ENCODE results near the gene TTC4. TPM values are rescaled to one million over a fixed set of nuclear protein-coding genes. Genes with fewer than 3 reads are reported as not detected.

Gene TTC4
- 18.8 TPM for total RNA-seq

- H3K4me1 ChIP-seq (ENCODE audit: control insufficient read depth in 3 of 3, insufficient read depth in 3 of 3, low read length in 3 of 3) = peaks cover 16 to 19% (median 16%) of the 10 kb centered on the region in 3 donors
- H3K27ac ChIP-seq (ENCODE audit: low read depth, low read length) = peak within 1 kb of the TSS; percentile 84
- peak within 1 kb of the TSS; percentile 91 to 94 (median 92) for H3K9ac ChIP-seq (ENCODE audit: low read depth in 1 of 3, low read length in 3 of 3)
- H3K4me3 ChIP-seq (ENCODE audit: low read length in 3 of 3) = peak within 1 kb of the TSS; percentile 91 to 99 (median 95)
- no peaks in the 10 kb centered on the region for H3K27me3 ChIP-seq (ENCODE audit: control insufficient read depth in 3 of 3, insufficient read depth in 3 of 3, low read length in 3 of 3)
- H3K9me3 ChIP-seq (ENCODE audit: control insufficient read depth in 3 of 3, low read length in 3 of 3) = no peaks in the 10 kb centered on the region
- peaks cover 9 to 28% (median 10%) of the 10 kb centered on the region in 3 donors for H3K36me3 ChIP-seq (ENCODE audit: control insufficient read depth in 3 of 3, insufficient read depth in 3 of 3, low read length in 3 of 3)
These were observed at the start of gene TTC4 for GRCh38 chr1:54715493-54716298. Gene TTC4, plus strand, starts transcription at chr1:54715861. Its CDS starts 48 bp downstream, at chr1:54715909.

- Histone ChIP-seq H3K4me1 (ENCODE audit: control insufficient read depth in 3 of 3, insufficient read depth in 3 of 3, low read length in 3 of 3) (no peaks in the 10 kb centered on the region), H3K27ac (ENCODE audit: low read depth, low read length) (no peak overlapping the region), H3K27me3 (ENCODE audit: control insufficient read depth in 3 of 3, insufficient read depth in 3 of 3, low read length in 3 of 3) (no peaks in the 10 kb centered on the region), H3K9me3 (ENCODE audit: control insufficient read depth in 3 of 3, low read length in 3 of 3) (no peaks in the 10 kb centered on the region), H3K4me3 (ENCODE audit: low read length in 3 of 3) (no peak overlapping the region), H3K9ac (ENCODE audit: low read depth in 1 of 3, low read length in 3 of 3) (no peak overlapping the region), H3K36me3 (ENCODE audit: control insufficient read depth in 3 of 3, insufficient read depth in 3 of 3, low read length in 3 of 3) (peaks cover 0 to 21% (median 9%) of the 10 kb centered on the region in 3 donors)
These were observed 49.3 kb upstream of the TTC4 start for GRCh38 chr1:54666333-54666732.

- Histone ChIP-seq H3K9ac (ENCODE audit: low read depth in 1 of 3, low read length in 3 of 3) (no peak overlapping the region), H3K27me3 (ENCODE audit: control insufficient read depth in 3 of 3, insufficient read depth in 3 of 3, low read length in 3 of 3) (no peaks in the 10 kb centered on the region), H3K4me3 (ENCODE audit: low read length in 3 of 3) (no peak overlapping the region), H3K4me1 (ENCODE audit: control insufficient read depth in 3 of 3, insufficient read depth in 3 of 3, low read length in 3 of 3) (no peaks in the 10 kb centered on the region), H3K36me3 (ENCODE audit: control insufficient read depth in 3 of 3, insufficient read depth in 3 of 3, low read length in 3 of 3) (peaks cover 0 to 22% (median 9%) of the 10 kb centered on the region in 3 donors), H3K9me3 (ENCODE audit: control insufficient read depth in 3 of 3, low read length in 3 of 3) (no peaks in the 10 kb centered on the region), H3K27ac (ENCODE audit: low read depth, low read length) (no peak overlapping the region)
These were observed 47.9 kb upstream of the TTC4 start for GRCh38 chr1:54667797-54668196.

GRCh38 chr1:54668567-54668966 is 47.1 kb upstream of the TTC4 start:
- Histone ChIP-seq H3K27me3 (ENCODE audit: control insufficient read depth in 3 of 3, insufficient read depth in 3 of 3, low read length in 3 of 3) (no peaks in the 10 kb centered on the region), H3K27ac (ENCODE audit: low read depth, low read length) (no peak overlapping the region), H3K36me3 (ENCODE audit: control insufficient read depth in 3 of 3, insufficient read depth in 3 of 3, low read length in 3 of 3) (peaks cover 0 to 28% (median 9%) of the 10 kb centered on the region in 3 donors), H3K9me3 (ENCODE audit: control insufficient read depth in 3 of 3, low read length in 3 of 3) (no peaks in the 10 kb centered on the region), H3K4me1 (ENCODE audit: control insufficient read depth in 3 of 3, insufficient read depth in 3 of 3, low read length in 3 of 3) (no peaks in the 10 kb centered on the region), H3K9ac (ENCODE audit: low read depth in 1 of 3, low read length in 3 of 3) (no peak overlapping the region), H3K4me3 (ENCODE audit: low read length in 3 of 3) (no peak overlapping the region)

GRCh38 chr1:54671985-54672608 is 43.6 kb upstream of the TTC4 start:
- Histone ChIP-seq H3K27ac (ENCODE audit: low read depth, low read length) (no peak overlapping the region), H3K4me3 (ENCODE audit: low read length in 3 of 3) (no peak overlapping the region), H3K36me3 (ENCODE audit: control insufficient read depth in 3 of 3, insufficient read depth in 3 of 3, low read length in 3 of 3) (peaks cover 4 to 15% (median 8%) of the 10 kb centered on the region in 3 donors), H3K4me1 (ENCODE audit: control insufficient read depth in 3 of 3, insufficient read depth in 3 of 3, low read length in 3 of 3) (no peaks in the 10 kb centered on the region), H3K9ac (ENCODE audit: low read depth in 1 of 3, low read length in 3 of 3) (no peak overlapping the region), H3K27me3 (ENCODE audit: control insufficient read depth in 3 of 3, insufficient read depth in 3 of 3, low read length in 3 of 3) (no peaks in the 10 kb centered on the region), H3K9me3 (ENCODE audit: control insufficient read depth in 3 of 3, low read length in 3 of 3) (no peaks in the 10 kb centered on the region)

- H3K27ac ChIP-seq (ENCODE audit: low read depth, low read length) = no peak overlapping the region
- H3K4me1 ChIP-seq (ENCODE audit: control insufficient read depth in 3 of 3, insufficient read depth in 3 of 3, low read length in 3 of 3) = no peaks in the 10 kb centered on the region
- H3K27me3 ChIP-seq (ENCODE audit: control insufficient read depth in 3 of 3, insufficient read depth in 3 of 3, low read length in 3 of 3) = no peaks in the 10 kb centered on the region
- H3K9ac ChIP-seq (ENCODE audit: low read depth in 1 of 3, low read length in 3 of 3) = no peak overlapping the region
- peaks cover under 1 to 22% (median 20%) of the 10 kb centered on the region in 3 donors for H3K36me3 ChIP-seq (ENCODE audit: control insufficient read depth in 3 of 3, insufficient read depth in 3 of 3, low read length in 3 of 3)
- H3K9me3 ChIP-seq (ENCODE audit: control insufficient read depth in 3 of 3, low read length in 3 of 3) = no peaks in the 10 kb centered on the region
- H3K4me3 ChIP-seq (ENCODE audit: low read length in 3 of 3) = no peak overlapping the region
These were observed 36.7 kb upstream of the TTC4 start for GRCh38 chr1:54678776-54679643.

GRCh38 chr1:54679706-54680105 is 36.0 kb upstream of the TTC4 start:
- Histone ChIP-seq H3K36me3 (ENCODE audit: control insufficient read depth in 3 of 3, insufficient read depth in 3 of 3, low read length in 3 of 3) (peaks cover 0 to 22% (median 17%) of the 10 kb centered on the region in 3 donors), H3K27ac (ENCODE audit: low read depth, low read length) (no peak overlapping the region)

GRCh38 chr1:54680387-54680786 is 35.3 kb upstream of the TTC4 start:
- H3K27me3 ChIP-seq (ENCODE audit: control insufficient read depth in 3 of 3, insufficient read depth in 3 of 3, low read length in 3 of 3) = no peaks in the 10 kb centered on the region
- H3K9ac ChIP-seq (ENCODE audit: low read depth in 1 of 3, low read length in 3 of 3) = no peak overlapping the region
- H3K27ac ChIP-seq (ENCODE audit: low read depth, low read length) = no peak overlapping the region
- H3K4me3 ChIP-seq (ENCODE audit: low read length in 3 of 3) = no peak overlapping the region
- H3K9me3 ChIP-seq (ENCODE audit: control insufficient read depth in 3 of 3, low read length in 3 of 3) = no peaks in the 10 kb centered on the region
- peaks cover 0 to 20% (median 16%) of the 10 kb centered on the region in 3 donors for H3K36me3 ChIP-seq (ENCODE audit: control insufficient read depth in 3 of 3, insufficient read depth in 3 of 3, low read length in 3 of 3)
- no peaks in the 10 kb centered on the region for H3K4me1 ChIP-seq (ENCODE audit: control insufficient read depth in 3 of 3, insufficient read depth in 3 of 3, low read length in 3 of 3)

More at GRCh38 chr1:54679706-54680105, 36.0 kb upstream of the TTC4 start:
- Histone ChIP-seq H3K4me3 (ENCODE audit: low read length in 3 of 3) (no peak overlapping the region), H3K27me3 (ENCODE audit: control insufficient read depth in 3 of 3, insufficient read depth in 3 of 3, low read length in 3 of 3) (no peaks in the 10 kb centered on the region), H3K9me3 (ENCODE audit: control insufficient read depth in 3 of 3, low read length in 3 of 3) (no peaks in the 10 kb centered on the region), H3K4me1 (ENCODE audit: control insufficient read depth in 3 of 3, insufficient read depth in 3 of 3, low read length in 3 of 3) (no peaks in the 10 kb centered on the region), H3K9ac (ENCODE audit: low read depth in 1 of 3, low read length in 3 of 3) (no peak overlapping the region)

GRCh38 chr1:54681358-54681757 is 34.3 kb upstream of the TTC4 start:
- H3K4me1 ChIP-seq (ENCODE audit: control insufficient read depth in 3 of 3, insufficient read depth in 3 of 3, low read length in 3 of 3) = no peaks in the 10 kb centered on the region
- peaks cover 0 to 20% (median 16%) of the 10 kb centered on the region in 3 donors for H3K36me3 ChIP-seq (ENCODE audit: control insufficient read depth in 3 of 3, insufficient read depth in 3 of 3, low read length in 3 of 3)
- no peaks in the 10 kb centered on the region for H3K27me3 ChIP-seq (ENCODE audit: control insufficient read depth in 3 of 3, insufficient read depth in 3 of 3, low read length in 3 of 3)
- H3K9ac ChIP-seq (ENCODE audit: low read depth in 1 of 3, low read length in 3 of 3) = no peak overlapping the region
- no peak overlapping the region for H3K27ac ChIP-seq (ENCODE audit: low read depth, low read length)
- no peaks in the 10 kb centered on the region for H3K9me3 ChIP-seq (ENCODE audit: control insufficient read depth in 3 of 3, low read length in 3 of 3)
- no peak overlapping the region for H3K4me3 ChIP-seq (ENCODE audit: low read length in 3 of 3)

All from skeletal muscle tissue (tissue), 4 donors.